ENCODE results near the gene REPS2.

REPS2 gene

DNA sequence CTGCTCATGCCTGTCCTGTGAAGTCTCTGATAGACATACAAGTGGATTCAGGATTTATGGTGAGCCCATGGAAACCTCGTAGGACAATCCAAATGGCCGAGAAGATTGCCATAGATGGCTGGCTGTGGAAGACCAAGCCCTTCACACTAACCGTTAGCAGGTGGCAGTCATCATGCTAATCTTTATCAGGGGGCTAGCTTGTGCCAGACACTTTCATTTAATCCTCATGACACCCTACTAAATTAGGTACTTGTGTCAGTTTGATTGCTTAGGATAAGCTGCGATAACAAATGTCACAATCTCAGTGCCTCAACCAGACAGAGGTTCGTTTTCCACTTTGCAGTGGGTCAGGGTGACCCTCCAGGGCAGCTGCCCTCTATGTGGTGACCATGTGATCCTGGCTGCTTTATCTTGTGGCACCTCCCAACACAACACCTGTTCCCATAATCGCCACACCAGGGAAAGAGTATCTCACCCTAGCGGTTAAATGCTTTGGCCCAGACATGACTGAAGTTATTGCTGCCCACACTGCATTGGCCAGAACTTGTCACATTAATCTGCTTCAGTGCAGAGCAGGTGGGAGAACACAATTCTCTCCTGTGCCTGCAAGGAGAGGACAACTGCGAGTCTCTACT, 60.8 kb downstream of the REPS2 start:
- DNase-seq = no peak

DNA sequence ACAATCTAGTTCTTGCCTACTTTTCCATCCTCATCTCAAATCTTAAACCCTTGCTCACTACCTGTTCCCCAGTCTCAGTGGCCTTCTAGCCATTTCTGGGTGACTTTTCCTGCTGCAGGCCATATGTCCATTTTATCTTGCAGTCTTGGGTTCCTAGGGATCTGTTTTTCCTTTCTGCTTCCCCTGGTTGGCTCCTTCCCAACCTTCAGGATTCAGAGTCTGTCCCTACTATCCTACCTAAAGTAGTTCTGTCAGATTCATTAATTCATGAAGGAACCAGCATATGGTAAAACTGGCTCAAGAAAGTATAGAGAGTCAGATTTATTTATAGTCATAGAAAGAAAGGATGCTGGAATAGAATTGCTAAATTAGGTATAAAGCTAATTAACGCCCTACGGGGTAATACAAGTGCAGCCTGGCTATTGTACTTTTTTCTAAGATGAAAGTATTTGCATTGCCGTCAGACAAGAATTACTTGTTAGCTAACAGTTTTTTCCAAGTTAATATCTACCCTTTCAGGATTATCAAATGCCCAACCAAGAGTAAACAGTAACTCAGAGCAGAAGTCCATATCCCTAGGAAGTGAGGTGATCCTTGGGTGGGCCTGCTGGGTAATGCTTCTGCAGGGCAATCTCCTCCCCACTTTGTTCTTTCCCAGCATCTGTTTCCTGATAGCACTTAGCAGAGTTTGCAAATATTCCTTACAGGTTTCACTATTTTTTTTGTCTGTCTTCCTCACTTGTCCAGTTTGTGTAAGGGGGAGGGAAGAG, 63.6 kb downstream of the REPS2 start:
- no peak for DNase-seq

DNA sequence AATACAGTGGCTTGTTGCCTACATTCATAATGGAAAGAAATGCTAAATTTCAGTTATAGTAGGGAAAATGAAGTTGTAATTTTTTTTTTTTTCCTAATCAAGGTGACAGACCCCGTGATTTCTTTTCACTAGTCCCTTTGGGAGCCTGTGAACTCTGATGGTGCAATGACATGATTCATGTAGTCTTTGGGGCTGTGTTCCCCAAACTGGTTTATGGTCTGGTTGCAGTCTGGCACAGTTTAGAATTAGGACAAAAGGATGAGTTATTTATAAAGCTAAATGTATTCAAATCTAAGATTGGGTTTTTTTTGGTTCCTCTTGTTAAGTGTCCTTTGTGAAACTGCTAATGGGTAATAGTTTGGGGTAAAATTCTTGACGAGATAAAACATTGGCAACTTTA, 66.0 kb downstream of the REPS2 start:
- no peak for DNase-seq

DNA sequence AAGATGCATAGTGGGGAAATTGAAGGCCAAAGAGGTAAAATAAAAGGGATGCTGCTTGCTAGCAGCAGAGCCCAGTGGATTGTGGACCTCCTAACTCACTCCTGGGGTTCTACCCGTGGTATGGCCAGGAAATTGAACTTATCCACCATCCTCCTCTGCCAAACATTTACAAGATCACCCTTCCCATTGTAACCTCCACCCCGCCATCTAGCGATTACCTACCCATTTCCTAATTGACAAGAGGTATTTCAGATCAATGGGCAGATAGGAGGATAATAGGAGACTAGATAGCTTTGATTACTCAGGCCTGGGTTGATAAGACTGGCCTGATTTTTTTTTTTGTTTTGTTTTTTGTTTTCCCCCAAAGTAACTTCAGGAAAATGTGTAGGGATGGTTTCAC, 67.8 kb downstream of the REPS2 start:
- no peak for DNase-seq

DNA sequence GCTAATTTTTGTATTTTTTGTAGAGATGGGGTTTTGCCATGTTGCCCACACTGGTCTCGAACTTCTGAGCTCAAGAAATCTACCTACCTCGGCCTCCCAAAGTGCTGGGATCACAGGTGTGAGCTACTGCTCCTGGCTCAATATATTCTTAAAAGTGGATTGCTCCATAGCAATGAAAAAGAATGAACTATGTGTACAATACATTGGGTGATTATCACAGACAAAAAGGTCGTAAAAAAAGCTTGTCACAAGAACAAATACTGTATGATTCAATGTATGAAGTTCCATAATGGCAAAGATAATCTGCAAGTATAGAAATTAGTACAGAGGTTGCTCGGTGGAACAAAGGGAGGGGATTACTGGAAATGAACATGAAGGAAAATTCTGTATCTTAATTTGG, 70.7 kb downstream of the REPS2 start:
- no peak for DNase-seq

DNA sequence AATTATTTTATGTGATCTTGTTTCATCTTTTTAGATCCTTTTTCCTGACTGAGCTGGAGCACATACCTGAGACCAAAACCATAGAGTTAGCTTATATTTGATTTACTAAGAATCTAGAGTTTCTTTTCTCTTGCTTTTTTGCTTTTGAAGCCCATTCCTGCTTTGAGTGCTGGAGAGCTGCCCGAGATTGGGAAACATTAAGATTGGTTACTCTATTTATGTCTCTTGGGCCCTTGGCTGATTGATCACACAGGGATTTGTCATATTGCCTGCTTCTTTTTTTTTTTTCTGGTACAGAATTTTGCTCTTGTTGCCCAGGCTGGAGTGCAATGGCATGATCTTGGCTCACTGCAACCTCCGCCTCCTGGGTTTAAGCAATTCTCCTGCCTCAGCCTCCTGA, 73.9 kb downstream of the REPS2 start:
- DNase-seq = no peak

DNA sequence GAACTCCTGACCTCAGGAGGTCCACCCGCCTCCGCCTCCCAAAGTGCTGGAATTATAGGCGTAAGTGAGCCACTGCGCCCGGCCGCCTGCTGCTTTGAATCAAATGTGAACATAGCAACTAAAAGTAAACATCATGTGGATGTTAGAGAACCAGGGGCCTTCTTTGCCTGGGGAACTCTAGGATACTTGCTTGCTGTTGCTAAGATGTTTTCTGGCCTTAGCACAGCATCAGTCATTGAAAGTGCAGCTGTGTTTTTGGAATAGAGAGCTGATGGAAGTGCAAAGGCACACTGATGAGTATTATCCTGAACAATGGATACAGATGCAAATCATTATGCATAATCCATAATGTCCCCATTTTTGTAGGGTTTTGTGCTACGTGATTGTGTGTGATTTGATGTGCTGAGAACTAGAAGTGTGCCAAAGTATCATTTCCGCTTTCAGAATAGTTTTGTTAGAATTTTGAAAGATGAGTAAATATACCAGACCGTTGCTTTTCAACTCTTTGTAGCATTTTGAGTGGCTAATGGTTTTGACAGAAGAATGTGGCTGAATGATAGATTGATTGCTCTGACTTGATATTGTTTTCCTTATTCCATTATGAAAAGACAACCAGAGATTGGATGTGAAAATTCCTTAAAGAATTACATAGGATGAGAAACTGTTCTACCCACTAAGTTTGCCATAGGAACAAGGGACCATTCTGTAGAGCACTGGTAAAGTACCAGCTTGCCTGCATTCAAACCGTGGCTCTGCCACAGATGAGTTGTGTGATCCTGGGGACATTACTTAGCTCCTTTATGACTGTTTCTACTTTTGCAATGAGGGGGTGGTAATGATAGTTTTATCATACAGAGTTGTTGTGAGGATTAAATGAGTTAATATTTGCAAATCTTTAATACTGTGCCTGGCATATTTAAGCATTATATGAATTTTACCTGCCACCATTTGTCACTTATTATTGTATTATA, 74.7 kb downstream of the REPS2 start:
- no peak for DNase-seq

DNA sequence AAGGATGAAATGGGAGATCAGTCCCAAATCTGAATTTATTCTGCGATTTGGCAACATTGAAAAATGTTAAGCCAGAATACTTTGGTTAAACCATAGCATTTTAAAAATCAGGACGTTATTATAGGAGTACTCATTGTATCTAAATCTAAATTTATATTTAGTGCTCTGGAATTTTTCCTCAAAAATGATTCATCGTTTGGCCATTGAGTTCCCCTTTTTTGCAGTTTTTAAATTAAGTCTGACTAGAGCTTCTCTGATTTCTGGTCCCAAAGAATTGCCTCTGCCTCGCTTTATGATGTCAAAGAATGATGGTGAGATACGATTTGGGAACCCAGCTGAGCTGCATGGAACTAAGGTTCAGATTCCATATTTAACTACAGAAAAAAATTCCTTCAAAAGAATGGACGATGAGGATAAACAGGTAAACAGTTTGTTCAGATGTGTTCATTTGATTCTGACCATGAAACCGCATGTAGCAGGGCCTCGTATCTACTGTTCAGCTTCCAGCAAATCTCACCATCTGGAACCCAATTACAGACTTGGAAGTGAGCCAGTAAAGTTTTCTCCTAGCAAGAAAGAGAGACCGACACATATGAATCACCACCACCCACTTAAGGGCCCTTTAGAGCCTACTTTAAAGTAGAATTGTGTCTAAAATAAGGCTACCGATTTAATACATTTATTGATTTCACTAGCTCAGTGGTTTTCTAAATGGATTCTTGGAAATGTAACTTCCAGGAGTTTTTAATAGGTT, 75.6 kb downstream of the REPS2 start:
- DNase-seq = no peak

DNA sequence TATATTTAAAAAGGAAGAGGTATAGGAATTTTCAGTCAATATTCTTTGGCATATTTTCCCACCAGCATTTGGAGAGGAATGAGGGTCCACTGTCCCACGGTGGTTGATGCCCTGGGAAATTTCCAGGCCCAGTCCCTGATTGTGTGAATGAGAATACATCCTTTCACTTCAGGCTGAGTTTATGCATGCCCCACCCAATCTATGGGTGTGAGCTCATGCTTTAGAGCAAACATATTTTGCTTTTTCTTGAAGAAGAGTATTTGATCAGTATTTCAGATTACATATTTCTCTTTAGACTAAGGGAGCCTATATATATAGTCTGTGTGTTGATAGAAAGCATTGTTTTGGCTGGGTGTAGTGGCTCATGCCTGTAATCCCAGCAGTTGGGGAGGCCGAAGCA, 77.2 kb downstream of the REPS2 start:
- no peak for DNase-seq

DNA sequence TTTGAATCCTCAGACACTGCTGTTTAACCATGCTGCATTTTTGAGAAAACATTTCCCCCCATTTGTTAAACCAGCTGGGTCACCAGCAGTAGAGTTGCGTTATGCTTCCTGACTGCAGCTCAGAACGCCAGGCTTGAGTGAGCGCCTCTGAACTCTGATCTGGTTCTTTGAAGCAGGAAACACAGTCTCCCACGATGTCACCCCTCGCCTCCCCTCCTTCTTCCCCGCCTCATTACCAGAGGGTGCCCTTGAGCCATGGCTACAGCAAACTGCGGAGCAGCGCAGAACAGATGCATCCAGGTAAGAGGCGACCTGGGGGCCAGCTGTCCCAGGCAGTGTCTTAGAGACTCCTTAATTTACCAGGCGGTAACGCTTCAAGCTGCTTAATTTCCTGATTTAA, 78.4 kb downstream of the REPS2 start:
- DNase-seq = no peak

DNA sequence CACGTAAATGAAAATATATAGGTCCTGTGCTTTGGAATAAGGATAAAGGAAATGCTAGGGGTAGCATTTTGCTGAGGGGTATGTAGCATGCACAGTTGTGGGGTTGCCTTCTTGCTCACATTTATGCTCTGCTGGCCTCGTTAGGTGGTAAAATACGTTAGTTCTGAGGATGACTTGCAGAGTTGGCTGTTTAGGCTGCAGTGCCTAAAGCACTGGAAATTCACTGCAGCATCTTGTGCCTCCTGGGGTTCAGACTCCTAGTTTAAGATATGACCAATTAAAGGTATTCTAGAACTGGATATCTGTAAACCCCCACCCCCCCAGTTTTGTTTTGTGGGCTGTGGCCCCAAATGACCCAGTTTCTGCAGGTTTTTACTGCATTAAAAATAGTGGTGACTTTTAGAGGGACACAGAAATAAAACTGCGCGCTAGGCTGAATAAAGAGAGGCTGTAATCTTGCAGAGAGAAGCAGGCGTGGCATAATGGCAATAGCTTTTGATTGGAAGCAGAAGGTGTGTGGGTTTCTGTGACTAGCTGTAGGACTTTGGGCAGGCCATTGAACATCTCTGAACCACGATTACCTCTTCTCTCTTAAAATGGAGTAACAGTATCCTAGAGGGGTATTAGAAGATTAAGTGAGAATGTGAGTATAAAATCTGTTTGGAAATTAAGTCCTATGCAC, 79.3 kb downstream of the REPS2 start:
- no peak for DNase-seq

DNA sequence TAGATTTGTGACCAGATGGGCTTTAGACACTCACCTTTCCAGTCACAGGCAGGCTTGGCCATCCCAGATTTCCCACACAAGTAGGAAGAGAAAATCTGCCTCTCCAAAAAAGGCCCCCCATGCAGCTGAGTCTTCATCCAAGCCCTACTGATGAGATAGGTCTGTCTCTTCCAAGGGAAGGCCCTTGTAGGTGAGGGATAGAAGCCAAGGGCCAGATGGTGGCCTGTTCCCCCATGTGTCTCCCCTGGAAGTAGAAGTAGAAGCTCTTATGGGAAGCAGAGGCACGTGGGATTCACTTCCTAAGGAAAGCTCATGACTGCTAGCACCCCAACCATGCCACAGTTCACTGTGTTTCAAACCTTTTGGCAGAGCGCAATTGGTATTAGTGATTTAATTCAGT, 81.5 kb downstream of the REPS2 start:
- DNase-seq = no peak

DNA sequence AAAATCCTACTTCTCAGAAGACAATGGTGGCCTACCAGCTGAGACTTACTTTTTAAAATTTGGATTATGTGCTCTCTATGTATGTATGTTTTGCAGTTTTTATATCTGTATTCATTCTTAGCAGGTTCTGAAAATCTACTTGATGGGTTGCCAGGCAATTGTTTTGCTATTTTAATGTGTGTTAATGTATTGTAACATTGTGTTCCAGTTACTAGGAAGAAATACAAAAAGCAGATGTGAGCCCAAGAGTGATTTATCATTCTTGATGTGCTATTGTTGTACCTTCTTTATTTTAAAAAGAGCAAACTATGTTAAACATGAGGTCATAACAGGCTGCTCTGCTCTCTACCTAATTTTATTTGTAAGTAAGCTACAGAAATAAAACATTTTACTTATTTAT, 81.9 kb downstream of the REPS2 start:
- no peak for DNase-seq

DNA sequence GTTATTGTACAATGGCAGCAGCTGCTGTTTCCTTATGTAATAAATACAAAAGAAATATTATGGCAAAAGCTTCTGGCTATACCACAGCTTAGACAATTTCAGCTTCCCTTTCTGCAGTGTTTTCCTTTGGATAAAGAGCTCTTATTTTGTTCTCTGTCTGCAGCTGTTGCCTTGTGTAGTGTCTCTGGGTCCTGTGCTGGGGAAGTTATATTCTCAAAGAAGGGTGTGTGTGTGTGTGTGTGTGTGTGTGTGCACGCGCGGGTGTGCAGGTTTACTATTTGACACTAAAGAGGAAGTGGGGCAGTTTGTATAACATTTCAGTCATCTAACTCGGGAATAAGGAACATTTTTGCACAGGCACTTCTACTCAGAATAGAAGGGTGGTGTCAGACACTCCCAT, 83.6 kb downstream of the REPS2 start:
- DNase-seq = no peak

DNA sequence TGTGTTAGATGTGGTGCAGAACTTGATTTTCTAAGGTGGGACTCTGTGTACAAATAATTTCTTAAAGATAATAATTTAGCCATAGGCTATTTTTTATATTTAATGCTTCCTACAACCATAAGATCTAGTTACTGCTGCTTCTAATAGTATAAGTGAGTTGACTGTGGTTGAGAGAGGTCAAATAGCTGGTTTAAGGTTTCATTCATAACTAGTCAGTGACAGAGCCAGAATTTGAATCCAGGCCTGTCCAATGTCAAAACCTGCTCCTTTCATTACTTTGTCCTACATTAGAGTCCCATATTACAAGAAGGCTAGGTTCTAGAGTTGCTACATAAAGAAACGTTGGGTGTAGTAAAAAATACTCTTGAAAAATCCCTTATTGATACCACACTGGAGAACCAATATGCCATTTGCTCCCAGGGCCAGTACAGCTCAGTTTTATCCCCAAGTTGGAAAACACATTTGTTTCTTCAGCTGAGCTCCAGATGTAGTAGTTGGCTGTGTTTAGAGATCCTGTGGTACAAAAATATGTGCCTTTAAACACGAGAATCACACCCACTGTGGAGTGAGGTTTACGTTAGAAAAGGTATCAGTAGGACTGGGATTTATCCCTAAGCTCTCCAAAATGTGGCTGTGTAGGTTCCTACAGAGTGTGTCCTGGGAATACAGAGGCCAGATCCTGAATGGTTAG, 84.3 kb downstream of the REPS2 start:
- DNase-seq = no peak

DNA sequence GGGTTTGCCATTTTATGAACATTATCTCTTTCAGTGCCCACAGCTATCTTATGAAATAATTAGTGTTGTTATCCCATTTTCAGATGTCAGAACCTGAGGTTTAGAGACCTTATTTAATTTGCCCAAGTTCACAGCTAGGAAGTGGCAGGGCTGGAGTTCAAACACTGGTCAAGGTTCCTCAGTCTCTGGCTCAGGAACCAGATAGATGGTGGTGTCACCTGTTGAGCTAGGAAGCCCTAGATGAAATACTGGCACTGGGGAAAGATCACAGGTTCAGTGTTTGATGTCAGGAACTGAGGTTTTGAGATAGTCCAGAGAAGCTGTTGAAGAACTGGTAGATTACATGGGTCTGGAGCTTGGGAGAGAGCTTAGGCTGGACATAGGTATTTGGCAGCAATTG, 85.4 kb downstream of the REPS2 start:
- DNase-seq = no peak

DNA sequence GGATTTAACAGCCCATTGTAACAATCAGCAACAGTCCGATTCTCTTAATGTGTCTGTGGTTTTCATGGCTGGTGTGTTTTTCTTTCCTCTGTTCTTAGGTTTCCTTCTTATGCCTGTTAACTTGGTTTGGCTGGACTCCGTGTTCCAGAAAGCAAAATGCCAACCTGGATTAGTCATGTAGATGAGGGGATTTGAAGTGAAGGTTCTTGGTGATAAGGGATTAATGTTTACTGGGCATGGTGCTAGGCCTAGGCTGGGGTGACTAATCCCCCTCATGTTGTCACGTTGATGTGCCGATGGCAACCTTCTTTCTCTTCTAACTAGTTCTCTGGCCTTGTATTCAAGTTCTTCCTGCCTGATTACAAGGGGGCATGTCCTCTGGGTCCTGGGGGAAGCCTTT, 85.9 kb downstream of the REPS2 start:
- no peak for DNase-seq

DNA sequence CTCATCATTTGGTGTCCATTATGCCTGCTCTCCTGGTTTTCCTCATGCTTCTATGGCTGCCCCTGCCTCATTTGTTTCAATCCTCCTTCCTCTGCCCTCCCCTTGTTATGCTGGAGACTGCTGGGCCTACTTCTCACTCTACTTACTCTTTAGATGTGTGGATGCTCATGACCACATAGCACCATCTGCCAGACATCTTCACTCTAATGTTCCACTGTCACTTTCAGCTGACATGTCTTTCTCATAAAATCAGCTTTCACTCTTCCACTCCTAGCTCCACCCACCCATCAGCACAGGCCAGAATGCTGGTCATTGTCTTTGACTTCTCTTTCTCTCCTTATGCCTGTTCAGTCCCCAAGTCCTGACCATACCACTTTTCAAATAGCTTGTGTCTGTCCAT, 86.8 kb downstream of the REPS2 start:
- DNase-seq = no peak

DNA sequence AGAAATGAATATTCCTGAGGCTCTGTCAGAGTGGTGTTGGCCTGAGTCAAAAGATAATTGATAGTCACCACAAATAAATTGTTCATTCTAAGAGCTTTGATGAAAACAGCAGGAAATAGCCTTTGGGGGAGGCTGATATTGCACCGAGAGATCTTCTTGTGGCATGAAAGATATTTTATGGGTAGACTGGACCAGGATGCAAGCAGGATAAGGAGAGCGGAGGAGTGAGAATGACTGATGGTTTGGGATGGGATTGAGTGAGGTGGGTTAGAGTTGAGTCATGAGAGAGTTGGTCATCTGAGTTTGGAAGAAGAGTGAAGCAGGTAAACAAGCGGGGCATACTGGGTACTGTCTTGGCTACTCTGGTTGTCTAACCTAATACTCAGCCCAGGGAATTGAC, 88.7 kb downstream of the REPS2 start:
- DNase-seq = no peak

DNA sequence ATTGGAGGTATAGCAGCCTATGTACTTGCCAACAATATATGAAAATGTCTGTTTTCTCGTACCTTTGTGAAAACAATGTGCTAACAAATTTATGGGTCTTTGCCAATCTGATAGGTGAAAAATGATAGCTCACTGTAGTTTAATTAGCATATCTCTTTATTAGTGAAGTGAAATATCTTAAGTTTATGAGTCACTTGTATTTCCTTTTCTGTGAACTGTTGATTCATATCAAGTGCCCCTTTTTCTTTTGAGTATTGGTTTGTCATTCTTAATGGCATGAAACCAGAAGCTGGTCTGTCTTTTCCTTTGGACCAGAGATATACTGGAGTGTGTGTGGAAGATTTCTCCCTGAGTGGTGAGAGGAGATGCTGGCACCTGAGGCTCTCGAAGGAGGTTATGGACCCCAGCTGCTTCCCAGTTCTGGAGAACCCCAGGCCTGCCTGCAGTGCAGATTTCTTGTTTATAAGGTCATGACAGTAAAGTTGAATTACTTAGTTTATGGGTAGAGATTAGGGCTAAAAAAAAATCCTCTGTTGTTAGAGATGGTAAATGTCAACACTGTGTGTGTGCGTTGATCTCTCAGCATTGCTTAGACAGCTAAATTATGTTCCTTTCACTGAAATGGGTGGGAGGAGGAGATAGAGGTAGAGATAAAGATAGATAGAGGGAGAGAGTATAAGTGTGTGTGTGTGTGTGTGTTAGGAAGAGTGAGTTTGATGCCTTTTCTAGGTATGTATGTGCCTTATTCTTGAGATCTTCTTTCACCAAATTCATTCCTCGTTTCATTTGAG, 89.9 kb downstream of the REPS2 start:
- no peak for DNase-seq

DNA sequence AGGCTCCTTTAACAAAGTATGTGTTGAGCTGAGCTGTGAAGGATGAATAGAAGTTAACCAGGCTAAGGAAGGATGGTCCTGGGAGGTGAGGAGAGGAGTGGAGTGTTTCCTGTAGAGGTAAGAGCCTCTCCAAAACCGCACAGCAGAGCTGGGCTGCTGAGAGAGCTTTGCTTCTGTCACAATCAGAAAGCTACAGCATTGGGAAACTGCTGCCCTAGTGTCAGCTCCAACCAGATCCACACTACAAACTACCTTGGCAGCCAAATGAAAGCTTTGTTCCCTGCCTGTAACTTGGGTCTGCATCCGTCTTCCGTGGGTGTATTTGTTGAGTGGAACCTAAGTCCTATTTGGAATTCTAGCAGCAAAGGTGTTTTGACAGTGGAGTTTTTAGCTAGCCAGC, 91.8 kb downstream of the REPS2 start:
- no peak for DNase-seq

All from activated CD4-positive, alpha-beta T cell treated with anti-CD3 and anti-CD28 coated beads, Interleukin-2, amount 50 U/mL, for 4 hours (primary cell).